Endodermal cell (in vitro differentiated cells): Measurements from ENCODE around the gene CHAF1B. TPM values are rescaled to one million over a fixed set of nuclear protein-coding genes. Genes with fewer than 3 reads are reported as not detected.
"Not testable (repeated sequence)": the region's sequence is repeated elsewhere in the genome, so short reads cannot be mapped to it uniquely, and the experiment has no call there.

ENCODE experiments used
- DNase-seq: peaks from one replicate; pipeline ENCODE4 v3.0.0-alpha.2; 2017
- H3K27ac ChIP-seq: 2 replicates; pipeline ENCODE4 v1.5.1; 2013; ENCODE audit warnings: mild to moderate bottlenecking, low read depth, low read length, moderate library complexity
- H3K27me3 ChIP-seq: 2 replicates; pipeline ENCODE4 v1.6.1; 2013; ENCODE audit warnings: mild to moderate bottlenecking, low read length, moderate library complexity; ENCODE audit not compliant: insufficient read depth, control insufficient read depth, poor library complexity, severe bottlenecking
- H3K36me3 ChIP-seq: 2 replicates; pipeline ENCODE4 v1.7.0; 2013; ENCODE audit warnings: mild to moderate bottlenecking, low read length, moderate library complexity; ENCODE audit not compliant: control insufficient read depth, insufficient read depth
- H3K4me1 ChIP-seq: one replicate; pipeline ENCODE4 v1.7.0; 2013; ENCODE audit warnings: low read length; ENCODE audit not compliant: control insufficient read depth, insufficient read depth
- H3K4me3 ChIP-seq: 2 replicates; pipeline ENCODE4 v1.5.1; 2013; ENCODE audit warnings: mild to moderate bottlenecking, low read length, moderate library complexity
- H3K9ac ChIP-seq: 2 replicates; pipeline ENCODE4 v1.6.1; 2013; ENCODE audit warnings: mild to moderate bottlenecking, low read length, moderate library complexity; ENCODE audit not compliant: poor library complexity, severe bottlenecking; ENCODE audit errors: extremely low read depth
- H3K9me3 ChIP-seq: 2 replicates; pipeline ENCODE4 v1.6.1; 2013; ENCODE audit warnings: mild to moderate bottlenecking, low read length, moderate library complexity; ENCODE audit not compliant: control insufficient read depth
- H3K27ac Mint-ChIP-seq: 2 replicates; pipeline ENCODE4 v1.8.0; 2020; ENCODE audit warnings: mixed read lengths
- H3K27me3 Mint-ChIP-seq: 2 replicates; pipeline ENCODE4 v1.8.0; 2021; ENCODE audit warnings: mild to moderate bottlenecking, mixed read lengths; ENCODE audit not compliant: insufficient read depth
- H3K36me3 Mint-ChIP-seq: 2 replicates; pipeline ENCODE4 v1.8.0; 2020; ENCODE audit warnings: low read depth, mixed read lengths
- H3K4me1 Mint-ChIP-seq: 2 replicates; pipeline ENCODE4 v1.8.0; 2020; ENCODE audit warnings: mixed read lengths
- H3K4me3 Mint-ChIP-seq: 2 replicates; pipeline ENCODE4 v1.8.0; 2020; ENCODE audit warnings: mild to moderate bottlenecking, moderate library complexity, mixed read lengths
- H3K9me3 Mint-ChIP-seq: 2 replicates; pipeline ENCODE4 v1.8.0; 2020; ENCODE audit warnings: mild to moderate bottlenecking, mixed read lengths
- CTCF ChIP-seq: fragments of 200-600 bp; sonication (generic); conservative IDR thresholded peaks from 2 replicates; pipeline ENCODE4 v1.5.0; 2021; ENCODE audit warnings: antibody characterized with exemption, mild to moderate bottlenecking
- WGBS, 2 experiments: methylation state at CpG; one replicate each; pipeline versions ENCODE4 v1.1.5 to v1.1.7; 2013; ENCODE audit warnings: missing lambda C conversion rate in 2 of 2, mixed read lengths in 1 of 2; ENCODE audit not compliant: insufficient coverage in 1 of 2, insufficient read length in 1 of 2; 5-methylcytosine and 5-hydroxymethylcytosine counted together
- total RNA-seq, 2 donors: library from RNA; stranded (reverse); fragmentation: NEBNext Ultra II Directional in 1 of 2; extraction: Animal tissue kit (Norgen Biotek cat#: 25700) in 1 of 2; gene quantifications; 2 replicates in 1 of 2; 3 replicates in 1 of 2; pipeline ENCODE4 v1.2.1, GENCODE V29; 2021

CHAF1B gene
- total RNA-seq, 2 donors from 2014 or later: 16.3 to 27.1 TPM

DNA sequence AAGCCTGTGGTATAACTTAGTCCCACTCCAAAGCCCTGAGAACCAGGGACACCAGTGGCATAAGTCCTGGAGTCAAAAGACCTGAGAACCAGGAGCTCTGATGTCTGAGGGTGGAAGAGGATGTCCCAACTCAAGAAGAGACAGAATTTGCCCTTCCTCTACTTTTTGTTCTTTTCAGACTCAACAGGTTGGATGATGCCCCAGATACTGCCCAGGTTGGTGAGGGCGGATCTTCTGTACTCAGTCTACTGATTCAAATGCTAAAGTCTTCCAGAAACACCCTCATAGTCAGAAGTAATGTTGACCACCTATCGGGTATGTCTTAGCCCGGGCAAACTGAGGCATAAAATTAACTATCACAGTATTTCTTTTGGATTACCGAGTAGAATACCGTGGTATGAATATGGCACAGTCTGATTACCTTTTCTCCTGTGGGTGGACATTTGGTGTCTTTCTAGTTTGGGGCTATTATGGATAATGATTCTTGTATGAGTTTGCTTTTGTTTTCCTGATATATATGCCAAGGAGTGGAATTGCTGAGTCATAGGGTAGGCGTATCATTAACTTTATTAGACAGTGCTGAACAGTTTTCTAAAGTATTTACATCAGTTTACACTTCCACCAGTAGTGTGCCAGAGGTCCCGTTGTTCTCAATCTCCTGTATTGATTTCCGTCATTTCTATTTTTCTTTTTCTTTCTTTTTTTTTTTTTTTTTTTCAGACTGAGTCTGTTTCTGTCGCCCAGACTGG lies 3.2 kb upstream of the CHAF1B start:
- no peak for TF ChIP-seq CTCF
- peaks cover 4% of the 10 kb centered on the region for H3K4me1 Mint-ChIP-seq
- peaks cover 12% of the 10 kb centered on the region for H3K36me3 ChIP-seq
- no peaks in the 10 kb centered on the region for H3K4me1 ChIP-seq
- peaks cover 13% of the 10 kb centered on the region for H3K36me3 Mint-ChIP-seq
- H3K4me3 Mint-ChIP-seq: no peak overlapping the region
- no peak for DNase-seq
- peak overlapping the region; percentile 19 for H3K27ac Mint-ChIP-seq
- no peaks in the 10 kb centered on the region for H3K9me3 ChIP-seq
- no peak overlapping the region for H3K9ac ChIP-seq
- H3K27me3 ChIP-seq: no peaks in the 10 kb centered on the region
- no peak overlapping the region for H3K27ac ChIP-seq
- H3K9me3 Mint-ChIP-seq: no peaks in the 10 kb centered on the region
- H3K27me3 Mint-ChIP-seq: peaks cover 1% of the 10 kb centered on the region
- WGBS, 2 experiments: 89 to 95% methylated on average over 8 of the region's 9 CpGs
- H3K4me3 ChIP-seq: no peak overlapping the region

- not testable (repeated sequence) for H3K27ac ChIP-seq, H3K4me3 ChIP-seq, H3K36me3 ChIP-seq, H3K27ac Mint-ChIP-seq, H3K27me3 ChIP-seq, H3K9me3 Mint-ChIP-seq, H3K27me3 Mint-ChIP-seq, H3K9me3 ChIP-seq, DNase-seq, H3K9ac ChIP-seq, H3K4me3 Mint-ChIP-seq, H3K4me1 Mint-ChIP-seq, H3K4me1 ChIP-seq
- H3K36me3 Mint-ChIP-seq: peaks cover 11% of the 10 kb centered on the region
- WGBS, 2 experiments: 80 to 95% methylated on average over 5 to 10 of the region's 10 CpGs
Measured at GRCh38 chr21:36382722-36383121, 2.5 kb upstream of the CHAF1B start.

DNA sequence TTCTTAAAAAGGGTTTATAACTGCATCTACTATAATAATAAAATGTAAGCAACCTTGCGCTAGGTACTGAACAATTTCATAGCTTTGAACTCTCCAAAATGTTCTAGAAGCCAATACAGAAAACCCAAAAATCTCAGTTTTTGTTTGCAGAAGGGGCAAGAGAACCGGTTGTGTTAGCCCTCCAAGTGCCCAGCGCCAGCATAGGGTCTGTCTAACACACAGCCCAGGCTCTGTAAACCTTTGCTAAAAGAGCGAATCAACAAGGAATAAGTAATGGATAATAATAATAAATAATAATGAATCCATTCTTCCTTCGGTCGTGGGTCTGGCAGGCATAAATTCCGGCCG lies 333 bp upstream of the CHAF1B start:
- H3K27me3 ChIP-seq: no peaks in the 10 kb centered on the region
- peaks cover 17% of the 10 kb centered on the region for H3K36me3 Mint-ChIP-seq
- peak overlapping the region; percentile 69 for H3K4me3 Mint-ChIP-seq
- no peaks in the 10 kb centered on the region for H3K4me1 ChIP-seq
- no peaks in the 10 kb centered on the region for H3K9me3 ChIP-seq
- no peak overlapping the region for H3K27ac Mint-ChIP-seq
- DNase-seq: no peak
- peaks cover 4% of the 10 kb centered on the region for H3K4me1 Mint-ChIP-seq
- H3K27ac ChIP-seq: no peak overlapping the region
- H3K36me3 ChIP-seq: peaks cover 8% of the 10 kb centered on the region
- no peak for TF ChIP-seq CTCF
- no peak overlapping the region for H3K9ac ChIP-seq
- WGBS, 2 experiments: 40 to 56% methylated on average over 3 to 8 of the region's 8 CpGs
- H3K4me3 ChIP-seq: peak overlapping the region; percentile 88
- H3K9me3 Mint-ChIP-seq: no peaks in the 10 kb centered on the region
- peaks cover 1% of the 10 kb centered on the region for H3K27me3 Mint-ChIP-seq
